Gastrocnemius medialis (tissue), 4 donors: ENCODE data around the gene TLX2.

ENCODE experiments used
- CTCF ChIP-seq, 5 experiments: fragments of 450-650 bp in 3 of 5; fragments of 200-600 bp in 2 of 5; sonication (generic) in 2 of 5; IDR thresholded peaks in 4 of 5; conservative IDR thresholded peaks in 1 of 5; 1 replicate in 4 of 5; 2 replicates in 1 of 5; pipeline ENCODE4 v1.5.1; 2016 to 2019; ENCODE audit warnings: antibody characterized with exemption in 5 of 5, mild to moderate bottlenecking in 3 of 5, moderate library complexity in 3 of 5
- POLR2A ChIP-seq, 2 donors: fragments of 450-650 bp; IDR thresholded peaks; one replicate each; pipeline ENCODE4 v1.6.1; 2017; ENCODE audit warnings: antibody characterized with exemption in 2 of 2, mild to moderate bottlenecking in 2 of 2, moderate library complexity in 2 of 2

GRCh38 chr2:74505448-74506246 is 8.6 kb upstream of the TLX2 start:
- TF ChIP-seq CTCF (IDR thresholded peaks at IDR 0.05 in 4 of 5, conservative IDR thresholded peaks at IDR 0.05 in 1 of 5) (no peak), POLR2A (IDR thresholded peaks at IDR 0.05) (no peak)
